HG02973 (cell line): ENCODE measurements around the gene GPR137B.
"Not testable (repeated sequence)": the region's sequence is repeated elsewhere in the genome, so short reads cannot be mapped to it uniquely, and the experiment has no call there.

ENCODE experiments used
- ATAC-seq: cut with Tn5 transposase; IDR thresholded peaks from one replicate; pipeline ENCODE4 v1.9.1; 2021; ENCODE audit warnings: moderate library complexity; ENCODE audit not compliant: unreplicated experiment

Gene GPR137B

DNA sequence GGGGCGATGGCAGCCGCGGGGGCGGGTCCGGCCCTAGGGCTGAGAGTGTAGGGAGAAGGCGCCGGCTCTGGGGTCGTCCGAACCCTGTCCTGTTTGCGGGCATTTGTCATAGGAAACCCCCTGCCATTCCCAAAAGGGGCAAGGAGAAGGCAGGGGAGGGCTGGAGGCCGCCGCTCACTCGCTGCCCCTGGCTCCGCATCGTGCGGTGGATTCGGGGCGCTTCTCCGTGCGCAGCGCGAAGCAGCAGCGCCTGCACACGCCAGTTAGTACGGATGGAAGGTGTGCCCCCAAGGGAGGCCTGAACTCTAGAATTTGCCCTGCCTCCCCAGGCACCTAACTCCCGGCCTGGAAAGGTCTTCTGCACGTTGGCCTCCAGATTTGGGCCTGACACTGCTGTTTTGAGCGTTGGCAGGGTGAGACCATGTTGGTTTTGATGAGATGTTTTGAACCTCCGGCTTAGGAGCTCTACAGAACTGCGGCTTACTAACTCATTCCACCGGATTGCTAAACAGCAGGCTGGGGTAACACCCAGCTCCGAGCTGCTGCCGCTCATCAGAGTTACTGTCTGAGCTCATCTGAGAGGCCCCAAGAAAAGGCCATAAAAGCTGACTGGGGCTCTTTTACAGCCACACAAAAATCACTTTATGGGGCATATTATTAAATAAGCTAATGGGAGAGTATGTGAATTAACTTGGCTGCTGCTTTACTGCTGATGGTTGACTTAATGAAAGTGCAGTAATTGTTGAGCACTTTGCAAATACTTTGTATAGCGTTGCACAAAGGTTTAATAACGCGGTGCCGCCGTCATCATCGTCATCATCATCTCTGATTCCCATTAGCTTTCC is 987 bp downstream of the GPR137B start:
- peak; percentile 29 for ATAC-seq

DNA sequence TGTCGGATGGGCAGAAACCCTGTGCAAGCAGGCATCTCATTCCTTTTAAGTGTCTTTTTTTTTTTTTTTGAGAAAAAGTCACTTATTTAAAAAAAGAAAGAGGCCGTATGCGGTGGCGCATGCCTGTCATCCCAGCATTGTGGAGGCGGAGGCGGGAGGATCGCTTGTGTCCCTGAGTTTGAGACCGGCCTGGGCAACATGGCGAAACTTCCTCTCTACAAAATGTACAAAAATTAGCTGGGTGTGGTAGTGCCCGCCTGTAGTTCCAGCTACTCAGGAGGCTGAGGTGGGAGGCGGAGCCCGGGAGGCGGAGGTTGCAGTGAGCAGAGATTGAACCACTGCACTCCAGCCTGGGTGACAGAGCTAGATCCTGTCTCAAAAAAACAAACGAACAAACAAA is 1.7 kb downstream of the GPR137B start:
- no peak for ATAC-seq

DNA sequence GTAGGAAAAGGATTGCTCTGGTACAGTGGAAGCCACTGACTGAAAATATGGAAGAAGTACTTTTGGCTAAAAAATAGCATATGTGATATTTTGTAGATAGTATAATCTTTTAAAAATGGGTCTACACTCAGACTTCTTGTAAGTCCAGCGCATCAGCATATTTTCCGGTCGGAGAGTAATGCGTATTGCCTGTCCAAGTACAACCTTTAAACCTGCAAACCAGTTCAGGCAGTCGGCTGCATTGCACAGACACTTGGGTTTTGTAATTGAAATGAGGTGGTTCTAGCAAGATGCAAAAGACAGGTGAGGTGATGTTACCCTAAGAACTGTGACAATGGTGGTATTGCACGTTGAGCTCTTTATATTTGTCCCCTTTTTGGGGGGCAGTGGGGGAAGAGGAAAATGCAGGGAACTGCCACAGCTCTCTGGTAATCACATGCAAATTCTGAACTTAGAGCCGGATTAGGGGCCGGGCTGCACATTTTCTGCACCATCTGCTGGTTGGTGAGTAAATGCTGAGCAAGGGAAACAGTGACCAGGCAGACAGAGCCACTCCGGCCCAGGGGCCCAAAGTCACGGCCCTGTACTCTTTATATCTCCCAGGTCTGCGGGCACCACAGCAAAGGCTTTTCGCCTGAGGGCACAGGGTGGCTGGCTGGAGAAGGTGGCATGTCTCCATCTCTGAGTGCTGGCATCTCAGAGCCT is 2.3 kb downstream of the GPR137B start:
- no peak for ATAC-seq

DNA sequence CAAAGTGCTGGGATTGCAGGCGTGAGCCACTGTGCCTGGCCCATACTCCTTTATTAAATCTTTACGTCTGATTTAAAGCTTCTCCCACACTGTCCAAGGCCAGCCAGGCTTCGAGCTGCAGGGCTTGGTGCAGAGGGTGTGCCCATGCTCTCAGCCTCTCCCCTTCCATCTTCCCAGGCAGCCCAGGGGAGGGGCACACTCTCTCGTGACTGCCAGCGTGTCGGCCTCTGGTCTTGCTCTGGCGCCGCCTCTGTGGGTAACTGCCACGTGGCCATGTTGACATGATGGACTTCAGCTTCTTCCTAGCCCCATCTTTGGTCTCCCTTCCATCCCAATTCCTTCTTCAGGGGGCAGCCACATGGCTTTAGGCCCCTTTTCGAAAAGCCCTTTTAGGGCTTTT is 4.7 kb downstream of the GPR137B start:
- no peak for ATAC-seq

DNA sequence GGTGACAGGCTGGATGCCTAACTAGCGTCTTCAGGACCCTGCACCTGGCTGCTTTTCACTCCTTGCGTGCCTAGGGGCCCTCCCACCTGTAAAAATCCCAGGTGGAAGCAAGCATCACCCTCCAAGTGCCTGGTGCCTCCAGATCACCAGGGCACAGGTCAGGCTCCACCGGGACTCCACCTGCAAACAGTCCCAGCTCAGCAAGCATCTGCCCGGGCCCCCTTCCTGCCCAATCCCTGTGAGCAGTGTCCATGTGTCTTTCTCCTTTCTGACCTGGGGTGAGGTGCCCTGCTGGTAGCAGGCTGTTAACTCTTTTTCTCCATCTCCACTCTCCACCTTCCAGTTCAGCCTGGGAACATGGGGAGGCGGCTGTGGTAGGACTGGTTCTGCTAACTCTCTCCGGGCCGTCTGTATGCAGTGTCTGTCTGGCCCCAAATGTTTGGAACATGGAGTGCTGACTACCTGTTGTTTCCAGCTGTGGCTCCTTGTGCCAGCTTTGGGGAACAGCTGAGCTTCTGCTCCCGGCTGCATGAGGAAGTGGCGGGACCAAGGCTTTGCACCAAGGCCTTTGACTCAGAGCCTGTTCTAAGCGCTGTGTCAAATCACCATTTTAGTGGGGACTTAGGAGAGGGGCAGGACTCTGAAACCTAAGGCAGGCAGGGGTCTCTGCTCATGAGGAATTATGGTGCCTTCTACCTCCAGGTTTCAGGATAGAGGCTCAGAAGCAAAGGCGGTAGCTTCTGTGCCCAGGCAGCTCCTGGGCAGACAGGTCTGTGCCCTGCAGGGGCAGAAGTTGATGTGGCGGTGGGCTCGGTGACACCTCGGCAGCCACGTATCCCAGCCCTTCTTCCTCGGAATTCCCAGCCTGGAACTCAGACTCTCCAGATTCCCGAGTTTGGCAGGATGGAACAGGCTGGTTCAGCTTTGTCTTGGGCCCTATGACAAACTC is 5.5 kb downstream of the GPR137B start:
- ATAC-seq = no peak

DNA sequence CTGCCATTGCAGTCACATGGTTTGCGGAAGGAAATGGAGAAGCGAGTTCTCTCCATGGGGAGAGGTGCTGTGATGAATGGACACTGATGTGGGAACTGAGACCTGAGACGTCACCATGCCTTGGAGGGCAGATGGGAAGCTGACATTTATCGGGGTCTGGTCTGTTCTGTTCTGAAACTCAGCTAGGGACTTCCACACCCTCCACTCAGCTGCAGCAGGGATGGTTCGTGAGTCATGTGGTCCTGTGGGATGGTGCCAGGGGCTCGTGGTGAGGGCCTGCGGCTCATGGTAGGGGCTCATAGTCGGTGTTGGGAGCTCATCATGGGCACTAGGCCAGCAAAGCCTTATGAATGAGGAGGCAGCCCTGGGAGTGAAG is 6.1 kb downstream of the GPR137B start:
- ATAC-seq = no peak

- no peak for ATAC-seq
These were observed 6.8 kb downstream of the GPR137B start for GRCh38 chr1:236149003-236149595.

- no peak for ATAC-seq
These were observed 7.4 kb downstream of the GPR137B start for GRCh38 chr1:236149696-236150228.

- no peak for ATAC-seq
These were observed 8.1 kb downstream of the GPR137B start for GRCh38 chr1:236150311-236150955.

GRCh38 chr1:236150986-236151385 is 8.6 kb downstream of the GPR137B start:
- ATAC-seq = no peak

GRCh38 chr1:236151739-236152424 is 9.5 kb downstream of the GPR137B start:
- no peak for ATAC-seq

GRCh38 chr1:236154126-236154525 is 11.8 kb downstream of the GPR137B start:
- ATAC-seq = no peak

DNA sequence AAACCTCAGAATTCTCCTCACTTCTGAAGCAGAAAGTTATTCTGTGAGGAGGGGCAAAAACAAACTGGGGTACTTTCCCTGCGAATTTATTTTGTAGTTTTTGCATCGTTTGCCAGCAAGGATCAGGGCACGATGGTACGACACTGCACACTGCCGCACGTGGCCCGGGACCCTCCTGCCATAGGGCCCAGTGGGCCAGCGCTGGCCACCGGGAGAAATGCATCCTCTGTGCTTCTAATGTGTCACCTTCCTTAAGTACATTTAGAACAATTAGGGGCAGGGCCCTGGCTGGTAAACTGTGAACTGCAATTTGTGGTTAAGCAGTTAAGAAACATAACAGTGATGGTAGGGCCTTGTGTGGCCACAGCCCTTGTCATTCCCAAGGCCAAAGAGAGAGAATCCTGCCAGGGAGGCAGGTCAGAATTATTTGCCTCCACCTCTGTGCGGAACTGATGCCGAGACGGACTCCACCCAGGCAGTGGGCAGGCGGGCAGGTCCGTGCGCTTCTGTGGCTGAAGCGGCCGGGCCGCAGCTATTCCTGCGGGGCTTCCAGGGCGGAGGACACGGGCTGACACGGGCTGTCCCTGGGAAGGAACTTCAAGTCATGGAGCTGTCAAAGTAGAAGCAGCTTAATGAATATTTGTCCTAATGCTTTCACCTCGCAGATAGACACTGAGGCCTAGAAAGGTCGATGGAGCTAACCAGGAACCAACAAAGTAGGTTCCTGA is 12.5 kb downstream of the GPR137B start:
- no peak for ATAC-seq

GRCh38 chr1:236155399-236155767 is 13.0 kb downstream of the GPR137B start:
- ATAC-seq = no peak

DNA sequence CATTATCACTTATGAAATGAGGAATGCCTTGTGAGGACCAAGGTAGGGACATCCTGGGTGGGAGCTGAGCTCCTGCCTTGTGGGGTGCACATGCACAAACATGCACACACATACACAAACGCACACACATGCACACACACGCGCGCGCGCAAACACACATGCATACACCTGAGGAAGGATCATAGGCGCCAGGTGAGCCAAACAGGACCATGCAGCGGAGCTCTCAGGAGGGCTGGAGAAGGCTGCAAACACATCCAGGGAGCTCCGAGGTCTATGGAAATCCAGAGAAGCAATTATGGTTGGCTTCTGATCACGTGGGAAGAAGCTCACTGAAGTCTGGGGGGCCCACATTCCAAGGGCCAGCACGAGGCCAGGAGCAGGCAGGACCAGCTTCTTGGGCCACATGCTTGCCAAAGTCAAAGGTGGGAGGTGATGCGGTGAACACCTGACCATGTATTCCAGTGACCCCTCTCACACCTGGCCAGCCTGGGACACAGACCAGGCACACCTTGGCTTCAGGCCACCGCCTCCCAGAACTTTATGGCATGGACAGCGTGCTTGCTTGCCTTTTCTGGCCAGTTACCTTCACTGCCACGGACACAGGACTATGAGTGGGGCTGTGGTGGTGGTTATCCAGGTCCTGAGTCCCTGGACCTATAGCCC is 13.6 kb downstream of the GPR137B start:
- no peak for ATAC-seq

DNA sequence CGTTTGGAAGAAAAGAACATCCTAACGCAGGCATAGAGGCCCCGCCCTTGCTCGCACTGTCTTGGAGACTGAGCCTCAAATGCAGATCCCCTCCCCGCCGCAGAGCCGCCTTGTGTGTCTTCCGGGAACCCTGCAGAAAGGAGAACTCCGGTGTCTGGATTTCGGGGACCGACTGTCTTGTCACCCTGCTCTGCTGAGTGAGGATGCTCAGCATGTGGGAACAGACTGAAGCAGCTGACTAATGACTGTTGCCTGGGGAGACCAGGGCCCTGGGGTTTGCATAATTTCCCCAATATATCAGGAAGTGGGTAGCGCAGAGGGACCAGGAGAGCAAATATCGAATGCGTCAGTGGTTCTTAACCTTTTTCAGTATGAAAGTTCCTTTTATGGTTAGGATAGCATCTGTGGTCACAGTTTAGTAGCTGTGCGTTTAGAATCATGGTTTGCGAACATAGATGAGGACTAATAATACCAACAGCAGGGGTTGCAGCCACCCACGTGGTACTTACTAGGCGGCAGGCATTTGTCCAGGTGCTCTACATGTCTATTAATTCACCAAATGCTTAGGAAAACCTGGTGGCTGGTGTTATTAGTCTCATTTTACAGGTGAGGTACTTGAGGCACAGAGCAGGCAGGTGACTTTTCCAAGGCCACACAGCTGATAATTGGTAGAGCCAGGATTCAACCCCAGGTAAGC is 14.3 kb downstream of the GPR137B start:
- ATAC-seq = peak; percentile 80

- not testable (repeated sequence) for ATAC-seq
These were observed 15.7 kb downstream of the GPR137B start for GRCh38 chr1:236158072-236158471.

GRCh38 chr1:236158719-236159118 is 16.4 kb downstream of the GPR137B start:
- ATAC-seq = no peak
